ENCODE measurements around the gene RPP40. TPM values are rescaled to one million over a fixed set of nuclear protein-coding genes. Genes with fewer than 3 reads are reported as not detected.

RPP40 gene
- total RNA-seq, 1 experiment from 2014 or later: 15.9 TPM

- no peaks in the 10 kb centered on the region for H3K9me2 ChIP-seq (ENCODE audit: insufficient read depth)
- ChIA-PET POLR2A (no interaction called here), RAD21 (ENCODE audit: low non-redundant PET in 1 of 2, low total read pairs in 2 of 2, uncharacterized antibody in 2 of 2, unreplicated experiment in 2 of 2) (no interaction called here), CTCF (no interaction called here)
- H3K4me3 ChIP-seq (replicated peaks in 1 of 2; ENCODE audit: low read depth in 1 of 2, low read length in 2 of 2): no peak overlapping the region
- H3K27ac ChIP-seq (ENCODE audit: low read depth, low read length): no peak overlapping the region
- no peaks in the 10 kb centered on the region for H3K36me3 ChIP-seq (ENCODE audit: control insufficient read depth in 1 of 2, insufficient read depth in 2 of 2, low read length in 2 of 2)
- H3K79me2 ChIP-seq (ENCODE audit: insufficient read depth, low read length): no peaks in the 10 kb centered on the region
- no peak for ATAC-seq
- TF ChIP-seq ZFX (IDR thresholded peaks at IDR 0.05) (no peak), ZBTB33 (IDR thresholded peaks at IDR 0.05; ENCODE audit: extremely low read depth, insufficient replicate concordance, low read length) (no peak), ATF3 (IDR thresholded peaks at IDR 0.05) (no peak), JUND (IDR thresholded peaks at IDR 0.05) (no peak), POLR2AphosphoS5 (IDR thresholded peaks at IDR 0.05; ENCODE audit: low read depth, low read length) (no peak), EGR1 (IDR thresholded peaks at IDR 0.05; ENCODE audit: low read depth) (no peak), REST (IDR thresholded peaks at IDR 0.05; ENCODE audit: low read depth) (no peak), ELF1 (IDR thresholded peaks at IDR 0.05; ENCODE audit: borderline replicate concordance, low read depth) (no peak), SIN3A (IDR thresholded peaks at IDR 0.05; ENCODE audit: low read depth) (no peak), EZH2phosphoT487 (IDR thresholded peaks at IDR 0.05; ENCODE audit: borderline replicate concordance) (no peak), CTCF (IDR thresholded peaks at IDR 0.05 in 2 of 3, conservative IDR thresholded peaks at IDR 0.05 in 1 of 3; ENCODE audit: borderline replicate concordance in 1 of 3, insufficient read depth in 1 of 3, low read depth in 2 of 3, low read length in 2 of 3) (no peak), SRF (IDR thresholded peaks at IDR 0.05; ENCODE audit: low read depth) (no peak), TCF7L2 (IDR thresholded peaks at IDR 0.05; ENCODE audit: borderline replicate concordance, extremely low read depth, insufficient read depth, insufficient read length) (no peak), EZH2 (IDR thresholded peaks at IDR 0.05) (no peak), ZNF274 (IDR thresholded peaks at IDR 0.05; ENCODE audit: low read depth, low read length) (no peak), SP1 (IDR thresholded peaks at IDR 0.05; ENCODE audit: low read depth) (no peak), FOSL1 (IDR thresholded peaks at IDR 0.05; ENCODE audit: low read depth) (no peak), CBX3 (IDR thresholded peaks at IDR 0.05; ENCODE audit: low read depth) (no peak)
- H3K27me3 ChIP-seq (ENCODE audit: insufficient read depth, low read length): no peaks in the 10 kb centered on the region
- no peak for DNase-seq (ENCODE audit: low read depth, low spot score)
- H2AFZ ChIP-seq (ENCODE audit: low read depth, low read length, poor library complexity, severe bottlenecking): no peak overlapping the region
- H3K4me1 ChIP-seq (ENCODE audit: control insufficient read depth in 1 of 2, insufficient read depth in 2 of 2, low read length in 2 of 2): no peaks in the 10 kb centered on the region
- H3K4me2 ChIP-seq (ENCODE audit: low read length): no peak overlapping the region
- intact Hi-C loops (cut with micrococcal nuclease): no loop called here
- BruUV-seq (replicated peaks): no TSS peak
- H3K9ac ChIP-seq (ENCODE audit: low read length): no peak overlapping the region
- no peaks in the 10 kb centered on the region for H4K20me1 ChIP-seq (ENCODE audit: insufficient read depth)
- no peaks in the 10 kb centered on the region for H3K9me3 ChIP-seq (ENCODE audit: control insufficient read depth in 1 of 2, insufficient read depth in 1 of 2, low read depth in 1 of 2, low read length in 2 of 2)
Measured at GRCh38 chr6:5042436-5042835, 38.6 kb upstream of the RPP40 start.
